ENCODE measurements around the gene MYO16.
"Not testable (repeated sequence)": the region's sequence is repeated elsewhere in the genome, so short reads cannot be mapped to it uniquely, and the experiment has no call there.

Gene MYO16

GRCh38 chr13:109036078-109036780 lies 406.8 kb downstream of the MYO16 start:
- Histone ChIP-seq H3K4me1 (ENCODE audit: control insufficient read depth, insufficient read depth, low read length) (no peaks in the 10 kb centered on the region), H3K27me3 (ENCODE audit: control insufficient read depth, insufficient read depth, low read length) (no peaks in the 10 kb centered on the region), H3K9me3 (ENCODE audit: control insufficient read depth, insufficient read depth, low read length) (no peaks in the 10 kb centered on the region), H3K4me3 (ENCODE audit: low read depth, low read length) (no peak overlapping the region), H3K9ac (ENCODE audit: low read depth, low read length) (no peak overlapping the region), H3K36me3 (ENCODE audit: control insufficient read depth, insufficient read depth, low read length) (no peaks in the 10 kb centered on the region)

GRCh38 chr13:109043636-109044035 lies 414.2 kb downstream of the MYO16 start:
- H3K4me3 ChIP-seq (ENCODE audit: low read depth, low read length) = no peak overlapping the region
- no peaks in the 10 kb centered on the region for H3K9me3 ChIP-seq (ENCODE audit: control insufficient read depth, insufficient read depth, low read length)
- no peaks in the 10 kb centered on the region for H3K36me3 ChIP-seq (ENCODE audit: control insufficient read depth, insufficient read depth, low read length)
- H3K27me3 ChIP-seq (ENCODE audit: control insufficient read depth, insufficient read depth, low read length) = no peaks in the 10 kb centered on the region
- no peaks in the 10 kb centered on the region for H3K4me1 ChIP-seq (ENCODE audit: control insufficient read depth, insufficient read depth, low read length)
- H3K9ac ChIP-seq (ENCODE audit: low read depth, low read length) = no peak overlapping the region

- Histone ChIP-seq H3K9ac (ENCODE audit: low read depth, low read length) (no peak overlapping the region), H3K9me3 (ENCODE audit: control insufficient read depth, insufficient read depth, low read length) (no peaks in the 10 kb centered on the region), H3K4me3 (ENCODE audit: low read depth, low read length) (no peak overlapping the region), H3K4me1 (ENCODE audit: control insufficient read depth, insufficient read depth, low read length) (no peaks in the 10 kb centered on the region), H3K27me3 (ENCODE audit: control insufficient read depth, insufficient read depth, low read length) (no peaks in the 10 kb centered on the region), H3K36me3 (ENCODE audit: control insufficient read depth, insufficient read depth, low read length) (no peaks in the 10 kb centered on the region)
These were observed 426.4 kb downstream of the MYO16 start for GRCh38 chr13:109055850-109056249.

- no peaks in the 10 kb centered on the region for H3K9me3 ChIP-seq (ENCODE audit: control insufficient read depth, insufficient read depth, low read length)
- no peak overlapping the region for H3K4me3 ChIP-seq (ENCODE audit: low read depth, low read length)
- H3K27me3 ChIP-seq (ENCODE audit: control insufficient read depth, insufficient read depth, low read length) = no peaks in the 10 kb centered on the region
- H3K36me3 ChIP-seq (ENCODE audit: control insufficient read depth, insufficient read depth, low read length) = no peaks in the 10 kb centered on the region
- H3K4me1 ChIP-seq (ENCODE audit: control insufficient read depth, insufficient read depth, low read length) = no peaks in the 10 kb centered on the region
- no peak overlapping the region for H3K9ac ChIP-seq (ENCODE audit: low read depth, low read length)
These were observed 428.7 kb downstream of the MYO16 start for GRCh38 chr13:109058087-109058486.

- Histone ChIP-seq H3K27me3 (ENCODE audit: control insufficient read depth, insufficient read depth, low read length) (no peaks in the 10 kb centered on the region), H3K4me1 (ENCODE audit: control insufficient read depth, insufficient read depth, low read length) (no peaks in the 10 kb centered on the region), H3K9me3 (ENCODE audit: control insufficient read depth, insufficient read depth, low read length) (no peaks in the 10 kb centered on the region), H3K36me3 (ENCODE audit: control insufficient read depth, insufficient read depth, low read length) (no peaks in the 10 kb centered on the region), H3K4me3 (ENCODE audit: low read depth, low read length) (no peak overlapping the region), H3K9ac (ENCODE audit: low read depth, low read length) (no peak overlapping the region)
These were observed 443.1 kb downstream of the MYO16 start for GRCh38 chr13:109072505-109072904.

GRCh38 chr13:109074436-109074835 lies 445.0 kb downstream of the MYO16 start:
- Histone ChIP-seq H3K9me3 (ENCODE audit: control insufficient read depth, insufficient read depth, low read length) (no peaks in the 10 kb centered on the region), H3K27me3 (ENCODE audit: control insufficient read depth, insufficient read depth, low read length) (no peaks in the 10 kb centered on the region), H3K36me3 (ENCODE audit: control insufficient read depth, insufficient read depth, low read length) (no peaks in the 10 kb centered on the region), H3K4me1 (ENCODE audit: control insufficient read depth, insufficient read depth, low read length) (no peaks in the 10 kb centered on the region), H3K9ac (ENCODE audit: low read depth, low read length) (no peak overlapping the region), H3K4me3 (ENCODE audit: low read depth, low read length) (no peak overlapping the region)

- Histone ChIP-seq H3K36me3 (ENCODE audit: control insufficient read depth, insufficient read depth, low read length) (no peaks in the 10 kb centered on the region), H3K4me1 (ENCODE audit: control insufficient read depth, insufficient read depth, low read length) (no peaks in the 10 kb centered on the region), H3K9ac (ENCODE audit: low read depth, low read length) (no peak overlapping the region), H3K27me3 (ENCODE audit: control insufficient read depth, insufficient read depth, low read length) (no peaks in the 10 kb centered on the region), H3K4me3 (ENCODE audit: low read depth, low read length) (no peak overlapping the region), H3K9me3 (ENCODE audit: control insufficient read depth, insufficient read depth, low read length) (no peaks in the 10 kb centered on the region)
These were observed 445.4 kb downstream of the MYO16 start for GRCh38 chr13:109074853-109075252.

GRCh38 chr13:109087916-109088623 lies 458.7 kb downstream of the MYO16 start:
- Histone ChIP-seq H3K9me3 (ENCODE audit: control insufficient read depth, insufficient read depth, low read length) (no peaks in the 10 kb centered on the region), H3K4me3 (ENCODE audit: low read depth, low read length) (no peak overlapping the region), H3K9ac (ENCODE audit: low read depth, low read length) (no peak overlapping the region), H3K36me3 (ENCODE audit: control insufficient read depth, insufficient read depth, low read length) (no peaks in the 10 kb centered on the region), H3K4me1 (ENCODE audit: control insufficient read depth, insufficient read depth, low read length) (no peaks in the 10 kb centered on the region), H3K27me3 (ENCODE audit: control insufficient read depth, insufficient read depth, low read length) (no peaks in the 10 kb centered on the region)

GRCh38 chr13:109088624-109088917 lies 459.2 kb downstream of the MYO16 start:
- Histone ChIP-seq H3K4me1 (ENCODE audit: control insufficient read depth, insufficient read depth, low read length) (no peaks in the 10 kb centered on the region), H3K9me3 (ENCODE audit: control insufficient read depth, insufficient read depth, low read length) (no peaks in the 10 kb centered on the region), H3K4me3 (ENCODE audit: low read depth, low read length) (no peak overlapping the region), H3K9ac (ENCODE audit: low read depth, low read length) (no peak overlapping the region), H3K36me3 (ENCODE audit: control insufficient read depth, insufficient read depth, low read length) (no peaks in the 10 kb centered on the region), H3K27me3 (ENCODE audit: control insufficient read depth, insufficient read depth, low read length) (no peaks in the 10 kb centered on the region)

- Histone ChIP-seq H3K9me3 (ENCODE audit: control insufficient read depth, insufficient read depth, low read length) (no peaks in the 10 kb centered on the region), H3K27me3 (ENCODE audit: control insufficient read depth, insufficient read depth, low read length) (no peaks in the 10 kb centered on the region), H3K36me3 (ENCODE audit: control insufficient read depth, insufficient read depth, low read length) (no peaks in the 10 kb centered on the region), H3K4me3 (ENCODE audit: low read depth, low read length) (no peak overlapping the region), H3K4me1 (ENCODE audit: control insufficient read depth, insufficient read depth, low read length) (no peaks in the 10 kb centered on the region), H3K9ac (ENCODE audit: low read depth, low read length) (no peak overlapping the region)
These were observed 461.4 kb downstream of the MYO16 start for GRCh38 chr13:109090796-109091195.

GRCh38 chr13:109091249-109091648 lies 461.8 kb downstream of the MYO16 start:
- Histone ChIP-seq H3K4me1 (ENCODE audit: control insufficient read depth, insufficient read depth, low read length) (no peaks in the 10 kb centered on the region), H3K36me3 (ENCODE audit: control insufficient read depth, insufficient read depth, low read length) (no peaks in the 10 kb centered on the region), H3K9ac (ENCODE audit: low read depth, low read length) (no peak overlapping the region), H3K4me3 (ENCODE audit: low read depth, low read length) (no peak overlapping the region), H3K9me3 (ENCODE audit: control insufficient read depth, insufficient read depth, low read length) (no peaks in the 10 kb centered on the region), H3K27me3 (ENCODE audit: control insufficient read depth, insufficient read depth, low read length) (no peaks in the 10 kb centered on the region)

GRCh38 chr13:109092186-109092585 lies 462.8 kb downstream of the MYO16 start:
- not testable (repeated sequence) for H3K27me3 ChIP-seq (ENCODE audit: control insufficient read depth, insufficient read depth, low read length); H3K9ac ChIP-seq (ENCODE audit: low read depth, low read length); H3K4me1 ChIP-seq (ENCODE audit: control insufficient read depth, insufficient read depth, low read length); H3K36me3 ChIP-seq (ENCODE audit: control insufficient read depth, insufficient read depth, low read length); H3K4me3 ChIP-seq (ENCODE audit: low read depth, low read length); H3K9me3 ChIP-seq (ENCODE audit: control insufficient read depth, insufficient read depth, low read length)

Measured in iPS-15b (cell line).